Activated CD8-positive, alpha-beta memory T cell treated with anti-CD3 and anti-CD28 coated beads, Interleukin-2, amount 50 U/mL, for 24 hours (primary cell): ENCODE data around the gene ATXN3.
"Not testable (repeated sequence)": the region's sequence is repeated elsewhere in the genome, so short reads cannot be mapped to it uniquely, and the experiment has no call there.

ENCODE experiments used
- DNase-seq: peaks from one replicate; pipeline ENCODE4 v3.0.0-alpha.2; 2020; ENCODE audit errors: extremely low read depth

The ATXN3 gene

DNA sequence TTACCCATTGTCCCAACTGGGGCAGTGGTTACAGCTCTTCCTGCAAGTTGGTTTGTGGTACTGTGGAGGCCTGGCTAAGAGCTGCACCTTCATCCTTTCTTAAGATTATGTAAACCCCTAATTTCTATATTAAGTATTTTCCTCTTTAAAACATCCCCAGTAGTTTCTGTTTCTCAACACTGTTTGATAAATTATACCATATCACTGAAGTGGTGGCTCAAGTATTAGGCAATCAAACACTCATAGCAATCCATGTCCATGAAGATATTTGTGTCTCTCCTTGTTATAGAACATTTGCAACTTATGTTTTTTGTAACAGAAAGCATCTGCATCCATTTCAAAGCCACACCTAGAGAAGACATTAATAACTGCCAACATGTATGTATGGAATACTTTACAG lies 31.8 kb downstream of the ATXN3 start:
- DNase-seq = no peak

- DNase-seq = no peak
Observed at GRCh38 chr14:92058006-92058917, 48.1 kb downstream of the ATXN3 start.

- DNase-seq = no peak
Observed at GRCh38 chr14:92049781-92050180, 56.6 kb downstream of the ATXN3 start.

- DNase-seq = not testable (repeated sequence)
Observed at GRCh38 chr14:92049221-92049620, 57.2 kb downstream of the ATXN3 start.

GRCh38 chr14:92045904-92046303 lies 60.5 kb downstream of the ATXN3 start:
- DNase-seq = not testable (repeated sequence)

DNA sequence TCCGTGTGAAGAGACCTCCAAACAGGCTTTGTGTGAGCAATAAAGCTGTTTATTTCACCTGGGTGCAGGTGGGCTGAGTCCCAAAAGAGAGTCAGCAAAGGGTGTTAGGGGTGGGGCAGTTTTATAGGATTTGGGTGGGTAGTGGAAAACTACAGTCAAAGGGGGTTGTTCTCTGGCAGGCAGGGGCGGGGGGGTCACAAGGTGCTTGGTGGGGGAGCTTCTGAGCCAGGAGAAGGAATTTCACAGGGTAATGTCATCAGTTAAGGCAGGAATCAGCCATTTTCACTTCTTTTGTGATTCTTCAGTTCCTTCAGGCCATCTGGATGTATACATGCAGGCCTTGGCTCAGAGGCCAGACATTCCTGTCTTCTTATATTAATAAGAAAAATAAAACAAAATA lies 64.6 kb downstream of the ATXN3 start:
- DNase-seq = not testable (repeated sequence)

DNA sequence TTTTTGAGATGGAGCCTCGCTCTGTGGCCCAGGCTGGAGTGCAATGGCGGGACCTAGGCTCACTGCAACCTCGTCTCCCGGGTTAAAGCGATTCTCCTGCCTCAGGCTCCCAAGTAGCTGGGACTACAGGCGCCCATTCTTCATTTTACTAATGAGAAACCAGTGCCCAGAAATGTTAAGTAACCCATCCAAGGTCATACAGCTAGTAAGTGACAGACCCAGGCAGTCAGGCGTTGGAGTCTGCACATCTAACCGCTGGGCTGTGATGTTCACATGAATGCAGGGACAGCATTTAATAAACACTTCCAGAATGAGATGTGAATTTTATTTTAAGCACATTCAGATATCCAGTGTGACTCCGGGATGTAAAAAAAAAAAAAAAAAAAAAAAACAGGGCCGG lies 65.2 kb downstream of the ATXN3 start:
- DNase-seq = no peak

DNA sequence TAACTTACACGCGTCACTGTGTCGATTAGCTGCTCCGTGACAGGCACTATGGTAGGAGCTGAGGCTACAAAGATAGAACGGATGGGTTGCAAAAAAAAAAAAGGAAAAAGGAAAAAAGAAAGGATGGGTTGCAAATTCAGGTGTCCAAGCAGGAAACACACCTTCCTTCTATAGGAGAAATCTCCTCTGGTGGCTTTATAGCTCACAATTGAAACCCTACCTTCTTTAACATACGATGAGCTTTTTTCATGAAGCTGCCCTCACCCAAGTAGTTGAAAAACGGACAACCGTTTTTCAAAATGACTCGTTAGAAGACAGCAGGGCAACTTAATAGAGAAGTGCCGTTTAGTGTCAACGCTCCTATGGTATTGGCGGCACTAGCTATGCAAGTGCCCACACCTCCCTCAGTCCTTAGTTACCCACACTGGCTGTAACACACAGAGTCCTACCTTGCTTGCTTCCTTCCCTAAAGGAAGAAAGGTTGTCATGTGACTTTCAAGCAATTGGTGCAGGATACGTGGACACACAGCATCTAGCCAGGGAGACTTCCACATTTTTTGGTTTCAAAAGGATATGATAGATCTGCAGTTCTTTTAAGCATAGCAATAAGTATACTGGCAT lies 65.8 kb downstream of the ATXN3 start:
- no peak for DNase-seq

DNA sequence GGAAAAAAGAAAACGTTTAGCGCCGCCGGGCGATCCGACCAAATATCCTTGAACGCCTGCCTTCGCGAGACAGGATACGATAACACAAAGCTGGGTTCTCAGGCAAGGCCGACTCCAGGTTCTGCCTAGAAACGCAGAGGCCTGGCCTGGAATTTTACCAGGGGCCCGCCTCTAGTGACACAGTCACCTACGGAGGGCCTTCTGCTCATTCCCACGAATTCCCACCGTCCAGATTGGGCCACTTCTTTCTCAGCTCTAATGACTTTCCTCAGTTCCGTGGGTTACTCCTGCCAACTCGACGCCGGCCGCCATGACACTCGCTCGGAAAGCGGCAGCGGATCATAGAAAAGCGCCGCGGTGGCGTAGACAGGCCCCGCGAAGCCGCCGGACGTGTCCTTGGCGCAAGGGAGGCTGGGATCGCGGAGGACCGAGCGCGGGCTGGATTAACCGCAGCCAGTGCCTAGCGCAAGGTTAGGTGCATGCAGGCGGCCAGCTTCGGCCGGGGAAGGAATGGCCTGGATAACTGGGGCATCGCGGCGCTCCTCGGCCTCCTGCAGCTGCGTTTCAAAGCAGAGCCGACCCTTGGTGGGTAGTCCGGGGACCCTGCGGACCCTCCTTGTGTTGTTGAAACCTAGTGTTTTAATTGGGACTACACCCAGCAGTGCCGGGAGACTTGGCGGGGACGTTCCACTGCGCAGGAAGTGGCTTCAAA lies 66.5 kb downstream of the ATXN3 start, which contains the start of gene TRIP11:
TRIP11 (minus strand) TSS at position 341 of the 712 bp plus-strand sequence. CDS start 374 bp downstream, outside the sequence.
- peak; percentile 87 for DNase-seq

- DNase-seq = no peak
Observed at GRCh38 chr14:92039063-92039718, 67.2 kb downstream of the ATXN3 start.

DNA sequence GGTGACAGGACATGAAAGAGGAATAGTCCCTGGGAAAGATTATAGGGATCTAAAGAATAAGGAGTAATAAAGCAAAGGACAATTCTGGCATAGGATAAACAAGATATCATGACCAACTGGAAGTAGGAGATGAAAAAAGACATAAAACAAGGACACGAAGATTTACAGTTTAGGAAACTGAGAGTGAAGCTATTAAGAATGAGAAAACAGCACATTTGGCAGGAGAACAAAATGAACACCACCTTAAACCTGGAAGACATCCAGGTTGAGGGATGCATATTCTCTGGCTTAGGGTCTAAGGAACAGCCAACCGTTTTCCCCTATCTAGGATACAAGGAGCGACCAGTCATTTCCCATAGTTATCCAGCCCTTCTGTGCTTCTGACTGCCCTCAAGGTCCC lies 68.4 kb downstream of the ATXN3 start:
- DNase-seq = no peak

GRCh38 chr14:92035890-92036289 lies 70.5 kb downstream of the ATXN3 start:
- no peak for DNase-seq

DNA sequence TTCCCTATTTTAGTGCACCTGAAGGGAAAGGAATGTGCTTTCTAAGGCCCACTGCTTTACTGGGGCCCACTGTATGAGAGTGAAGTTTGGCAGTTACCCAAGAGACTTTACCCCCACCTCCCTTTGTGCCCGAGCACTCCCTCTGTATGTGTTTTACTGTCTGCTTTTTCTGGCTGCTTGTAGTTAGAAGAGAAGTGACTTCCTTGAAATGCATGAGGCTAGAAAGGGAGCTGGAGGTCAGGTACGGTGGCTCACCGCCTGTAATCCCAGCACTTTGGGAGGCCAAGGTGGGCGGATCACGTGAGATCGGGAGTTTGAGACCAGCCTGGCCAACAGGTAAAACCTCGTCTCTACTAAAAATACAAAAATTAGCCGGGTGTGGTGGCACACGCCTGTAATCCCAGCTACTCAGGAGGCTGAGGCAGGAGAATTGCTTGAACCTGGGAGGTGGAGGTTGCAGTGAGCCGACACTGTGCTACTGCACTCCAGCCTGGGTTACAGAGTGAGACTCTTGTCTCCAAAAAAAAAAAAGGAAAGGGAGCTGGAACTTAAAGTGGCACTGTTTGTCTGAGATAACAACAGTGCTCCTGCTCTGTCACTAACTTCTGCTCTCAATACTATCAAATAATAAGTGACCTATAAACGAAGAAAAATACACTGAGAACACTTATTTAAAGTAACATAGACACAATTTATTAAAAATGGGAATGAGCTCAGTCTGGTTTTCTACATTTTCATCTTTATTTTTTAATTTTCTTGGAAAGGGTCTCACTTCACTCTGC lies 72.3 kb downstream of the ATXN3 start:
- no peak for DNase-seq

- DNase-seq = no peak
Observed at GRCh38 chr14:92033433-92033832, 72.9 kb downstream of the ATXN3 start.

GRCh38 chr14:92026548-92027190 lies 79.7 kb downstream of the ATXN3 start:
- DNase-seq = no peak

DNA sequence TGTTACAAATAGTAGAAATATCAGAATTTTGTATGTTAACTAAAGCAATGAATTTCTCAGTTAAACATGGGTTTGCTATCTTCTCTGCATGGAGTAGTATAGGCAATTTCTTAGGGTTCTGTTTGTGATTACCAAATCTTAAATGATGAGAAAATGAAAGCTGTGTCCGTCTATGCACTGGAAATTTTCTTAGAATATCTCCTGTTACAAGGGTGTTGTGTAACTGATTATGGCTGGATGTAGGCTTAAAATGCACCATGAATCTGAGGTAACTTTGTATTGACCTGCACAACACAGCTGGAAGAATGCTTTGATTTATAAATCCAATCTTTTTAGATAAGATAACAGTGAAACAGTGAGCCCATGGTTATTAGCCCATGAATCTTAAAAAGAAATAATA lies 84.3 kb downstream of the ATXN3 start:
- no peak for DNase-seq

DNA sequence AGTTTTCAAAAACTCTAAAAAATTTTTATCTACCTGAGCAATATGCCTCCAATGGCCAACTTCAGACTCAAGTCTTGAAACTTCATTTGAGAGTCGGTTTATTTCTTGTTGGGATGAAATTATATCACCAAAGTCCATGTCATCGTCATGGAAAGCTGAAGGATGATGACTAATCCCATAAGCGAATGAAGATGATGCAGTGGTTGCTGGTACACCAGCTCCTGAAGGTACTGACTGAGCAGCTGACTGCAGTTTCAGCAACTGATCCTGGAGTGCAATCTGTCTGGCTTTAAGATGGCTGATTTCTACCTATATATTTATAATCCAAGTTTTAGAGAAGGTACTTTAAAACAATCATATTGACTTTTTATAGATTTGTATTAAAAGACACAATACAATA lies 84.9 kb downstream of the ATXN3 start:
- no peak for DNase-seq

- DNase-seq = no peak
Observed at GRCh38 chr14:92014040-92014439, 92.3 kb downstream of the ATXN3 start.

DNA sequence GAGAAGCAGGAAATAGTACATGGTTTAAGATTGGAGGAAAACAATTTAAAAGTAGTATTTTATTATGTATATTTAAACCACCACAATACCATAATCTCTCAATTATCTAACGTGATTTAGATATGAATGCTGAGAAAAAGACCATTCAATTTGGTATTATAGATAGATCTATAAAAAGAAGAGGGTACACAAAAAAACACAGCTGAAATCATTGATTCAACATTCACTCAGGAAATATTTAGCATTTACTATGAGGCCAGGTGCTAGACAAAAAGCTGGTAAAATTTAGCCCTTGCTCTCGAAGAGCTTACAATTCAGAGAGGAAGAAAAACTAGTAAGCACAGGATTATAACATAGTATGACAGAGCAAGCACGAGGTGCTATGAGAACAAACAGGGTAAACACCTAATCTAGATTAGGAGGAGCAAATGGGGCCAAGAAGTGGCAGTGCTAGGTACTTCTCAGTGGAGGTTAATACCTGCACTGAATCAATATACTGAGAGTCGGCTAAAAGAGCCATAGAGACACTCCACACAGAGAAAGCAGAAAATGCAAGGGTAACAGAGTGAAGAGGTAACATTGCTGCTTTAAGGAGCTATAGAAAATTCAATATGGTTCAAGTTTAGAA lies 94.1 kb downstream of the ATXN3 start:
- DNase-seq = no peak

DNA sequence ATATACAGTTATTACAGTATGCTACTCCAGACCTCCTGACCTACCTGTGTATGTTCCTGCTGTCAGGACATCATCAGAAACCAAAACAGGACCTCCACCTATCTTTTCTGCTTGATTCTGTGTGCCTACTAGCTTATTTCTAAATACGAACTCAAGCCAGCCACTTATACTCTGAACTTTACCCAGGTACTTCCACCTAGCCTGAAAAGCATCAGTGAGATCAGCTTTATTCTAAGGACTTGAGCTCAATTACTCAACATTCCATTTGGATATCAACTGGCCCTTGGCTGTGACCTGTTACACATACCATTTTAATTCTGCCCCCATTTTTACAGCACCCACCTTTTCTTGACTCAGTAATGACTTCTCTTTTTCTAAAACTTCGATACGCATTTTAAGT lies 95.7 kb downstream of the ATXN3 start:
- no peak for DNase-seq
